ENCODE results near the gene TYMP. TPM values are rescaled to one million over a fixed set of nuclear protein-coding genes. Genes with fewer than 3 reads are reported as not detected.
A peak's percentile ranks its signal among the peaks of the same experiment; 100 is the strongest.
"Not testable (repeated sequence)": the region's sequence is repeated elsewhere in the genome, so short reads cannot be mapped to it uniquely, and the experiment has no call there.

The TYMP gene
- total RNA-seq, 2 donors from 2014 or later, result 90.4 to 95.7 TPM

DNA sequence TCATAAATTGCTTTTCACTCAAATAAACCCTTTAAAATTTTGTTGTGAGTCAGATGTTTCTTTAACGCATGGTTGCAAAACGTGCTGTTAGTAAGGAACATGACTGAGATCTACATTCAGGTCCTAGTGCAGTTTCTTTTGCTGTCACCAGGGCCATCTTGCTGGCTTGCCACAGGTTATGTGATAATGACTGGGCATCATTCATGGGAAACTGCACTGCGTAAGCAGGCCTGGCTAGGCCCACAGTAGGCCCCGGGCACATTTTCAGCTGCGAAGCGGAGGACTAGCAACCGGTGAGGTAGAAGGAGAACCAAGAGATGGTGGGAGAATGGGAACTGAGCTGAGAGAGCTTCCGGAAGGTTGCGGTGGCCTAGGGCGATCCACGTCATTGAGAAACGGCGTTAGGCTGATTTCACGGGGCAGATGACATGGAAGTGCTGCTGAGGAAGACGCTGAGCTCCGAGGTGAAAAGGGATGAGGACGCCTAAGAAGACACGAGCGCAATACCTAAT, 12.7 kb upstream of the TYMP start:
- H3K27ac ChIP-seq, result no peak overlapping the region
- no peaks in the 10 kb centered on the region for H3K36me3 ChIP-seq
- H3K27me3 ChIP-seq (replicated peaks; ENCODE audit: insufficient read depth), result no peaks in the 10 kb centered on the region
- ATAC-seq (ENCODE audit: insufficient number of reproducible peaks, low FRiP score, low read depth) (no peak), DNase-seq (ENCODE audit: low spot score) (no peak)
- H3K4me1 ChIP-seq (ENCODE audit: control insufficient read depth in 1 of 2, low read depth in 2 of 2), result peaks cover 9 to 11% of the 10 kb centered on the region in 2 donors
- no peak overlapping the region for H3K4me3 ChIP-seq
- no peak for TF ChIP-seq CTCF (IDR thresholded peaks at IDR 0.05)
- H3K9me3 ChIP-seq, result no peaks in the 10 kb centered on the region

- Histone ChIP-seq H3K27ac (peak overlapping the region; percentile 12 to 48), H3K4me1 (ENCODE audit: control insufficient read depth in 1 of 2, low read depth in 2 of 2) (peaks cover 9 to 11% of the 10 kb centered on the region in 2 donors)
- not testable (repeated sequence) for H3K9me3 ChIP-seq; H3K36me3 ChIP-seq; DNase-seq (ENCODE audit: low spot score); H3K4me3 ChIP-seq; ATAC-seq (ENCODE audit: insufficient number of reproducible peaks, low FRiP score, low read depth); H3K27me3 ChIP-seq (replicated peaks; ENCODE audit: insufficient read depth)
Observed at GRCh38 chr22:50541667-50542026, 11.8 kb upstream of the TYMP start.

- no peak for DNase-seq (ENCODE audit: low spot score)
- Histone ChIP-seq H3K4me3 (no peak overlapping the region), H3K36me3 (no peaks in the 10 kb centered on the region), H3K4me1 (ENCODE audit: control insufficient read depth in 1 of 2, low read depth in 2 of 2) (peaks cover 9 to 11% of the 10 kb centered on the region in 2 donors), H3K9me3 (no peaks in the 10 kb centered on the region), H3K27me3 (replicated peaks; ENCODE audit: insufficient read depth) (no peaks in the 10 kb centered on the region), H3K27ac (peak overlapping the region in 1 of 2 donors; percentile 75)
- TF ChIP-seq CTCF (IDR thresholded peaks at IDR 0.05), result no peak
- no peak for ATAC-seq (ENCODE audit: insufficient number of reproducible peaks, low FRiP score, low read depth)
Observed at GRCh38 chr22:50540381-50540780, 10.6 kb upstream of the TYMP start.

DNA sequence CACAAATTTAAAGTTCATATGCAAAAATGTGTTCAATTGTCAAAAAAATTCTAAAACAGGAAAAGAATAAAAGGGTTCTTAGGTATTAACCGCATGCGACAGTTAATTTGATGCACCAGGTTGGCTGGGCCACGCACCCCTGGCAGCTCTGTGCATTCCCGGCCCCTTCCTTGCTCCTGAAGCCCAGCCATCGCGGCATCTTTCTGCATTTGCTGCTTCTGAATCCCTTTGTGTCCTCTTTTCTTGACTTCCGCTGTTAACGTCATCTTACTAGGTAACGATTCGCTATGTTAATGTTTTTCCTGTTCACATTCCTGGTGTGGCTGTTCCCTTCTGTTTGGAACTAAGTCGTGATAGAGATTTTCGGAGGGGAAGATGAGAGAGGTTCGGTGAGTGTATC, 8.0 kb upstream of the TYMP start:
- peak overlapping the region in 1 of 2 donors; percentile 75 for H3K27ac ChIP-seq
- H3K36me3 ChIP-seq, result no peaks in the 10 kb centered on the region
- no peak for TF ChIP-seq CTCF (IDR thresholded peaks at IDR 0.05)
- ATAC-seq (ENCODE audit: insufficient number of reproducible peaks, low FRiP score, low read depth), result no peak
- H3K9me3 ChIP-seq, result no peaks in the 10 kb centered on the region
- no peak overlapping the region for H3K4me3 ChIP-seq
- no peaks in the 10 kb centered on the region for H3K27me3 ChIP-seq (replicated peaks; ENCODE audit: insufficient read depth)
- DNase-seq (ENCODE audit: low spot score), result no peak
- H3K4me1 ChIP-seq (ENCODE audit: control insufficient read depth in 1 of 2, low read depth in 2 of 2), result peaks cover 0 to 4% of the 10 kb centered on the region in 2 donors

DNA sequence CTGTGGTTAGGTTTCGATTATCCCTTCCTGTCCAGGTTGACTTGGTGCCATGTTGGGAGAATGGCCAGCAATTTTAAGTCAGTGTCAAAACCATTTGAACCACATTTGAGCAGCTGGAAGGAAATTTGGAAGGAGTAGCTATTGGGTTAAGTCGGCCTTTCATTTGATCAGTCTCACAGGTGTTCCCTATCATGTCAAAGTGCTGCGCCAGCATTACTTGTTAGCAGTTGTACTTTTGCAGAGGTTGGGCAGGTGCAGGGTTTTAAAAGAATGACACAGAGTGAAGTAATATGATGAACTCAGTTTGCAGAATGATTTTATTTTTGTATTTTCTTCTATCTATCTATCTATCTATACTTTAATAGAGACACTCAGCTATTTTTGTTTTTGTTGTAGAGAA, 6.4 kb upstream of the TYMP start:
- TF ChIP-seq CTCF (IDR thresholded peaks at IDR 0.05), result no peak
- Histone ChIP-seq H3K4me3 (no peak overlapping the region), H3K4me1 (ENCODE audit: control insufficient read depth in 1 of 2, low read depth in 2 of 2) (peaks cover 12 to 14% of the 10 kb centered on the region in 2 donors), H3K9me3 (no peaks in the 10 kb centered on the region), H3K27me3 (replicated peaks; ENCODE audit: insufficient read depth) (peaks cover 3% of the 10 kb centered on the region), H3K27ac (no peak overlapping the region), H3K36me3 (no peaks in the 10 kb centered on the region)
- no peak for DNase-seq (ENCODE audit: low spot score)
- ATAC-seq (ENCODE audit: insufficient number of reproducible peaks, low FRiP score, low read depth), result no peak

DNA sequence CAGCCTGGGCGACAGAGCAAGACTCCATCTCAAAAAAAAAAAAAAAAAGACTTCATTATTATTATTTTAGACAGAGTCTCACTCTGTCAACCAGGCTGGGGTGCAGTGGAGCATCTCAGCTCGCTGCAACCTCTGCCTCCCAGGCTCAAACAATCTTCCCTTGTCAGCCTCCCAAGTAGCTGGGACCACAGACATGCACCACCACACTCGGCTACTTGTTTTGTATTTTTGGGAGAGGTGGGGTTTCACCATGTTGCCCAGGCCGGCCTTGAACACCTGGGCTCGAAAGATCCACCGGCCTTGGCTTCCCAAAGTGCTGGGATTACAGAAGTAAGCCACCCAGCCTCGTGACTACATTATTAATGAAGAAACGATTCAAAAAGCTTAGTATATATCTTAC, 5.3 kb upstream of the TYMP start:
- H3K36me3 ChIP-seq, result no peaks in the 10 kb centered on the region
- TF ChIP-seq CTCF (IDR thresholded peaks at IDR 0.05), result no peak
- no peak overlapping the region for H3K27ac ChIP-seq
- ATAC-seq (ENCODE audit: insufficient number of reproducible peaks, low FRiP score, low read depth) (no peak), DNase-seq (ENCODE audit: low spot score) (no peak)
- peaks cover 18 to 25% of the 10 kb centered on the region in 2 donors for H3K4me1 ChIP-seq (ENCODE audit: control insufficient read depth in 1 of 2, low read depth in 2 of 2)
- no peaks in the 10 kb centered on the region for H3K9me3 ChIP-seq
- H3K27me3 ChIP-seq (replicated peaks; ENCODE audit: insufficient read depth), result peaks cover 5% of the 10 kb centered on the region
- H3K4me3 ChIP-seq, result no peak overlapping the region

GRCh38 chr22:50533856-50534711, 4.3 kb upstream of the TYMP start:
- ATAC-seq (ENCODE audit: insufficient number of reproducible peaks, low FRiP score, low read depth); H3K36me3 ChIP-seq; H3K27me3 ChIP-seq (replicated peaks; ENCODE audit: insufficient read depth); H3K27ac ChIP-seq; H3K4me3 ChIP-seq; H3K9me3 ChIP-seq; DNase-seq (ENCODE audit: low spot score): not testable (repeated sequence)
- peaks cover 16 to 35% of the 10 kb centered on the region in 2 donors for H3K4me1 ChIP-seq (ENCODE audit: control insufficient read depth in 1 of 2, low read depth in 2 of 2)

All from thoracic aorta (tissue), 2 donors.